H1 (cell line): ENCODE measurements around the gene PFKP. TPM values are rescaled to one million over a fixed set of nuclear protein-coding genes. Genes with fewer than 3 reads are reported as not detected.

Source experiments
- SRF ChIP-seq: IDR thresholded peaks from 2 replicates; pipeline ENCODE4 v1.6.1; 2011; ENCODE audit warnings: mild to moderate bottlenecking, low read depth, low read length, moderate library complexity
- TBP ChIP-seq: IDR thresholded peaks from 2 replicates; pipeline ENCODE4 v1.6.1; 2011; ENCODE audit warnings: low read depth, low read length, improper control_type of control experiment
- polyA plus RNA-seq, 7 experiments: library from polyadenylated mRNA; depleted of rRNA in 3 of 7; stranded (reverse) in 5 of 7; unstranded in 2 of 7; fragments of >200 nt in 5 of 7; fragments of 200-250 nt in 2 of 7; gene quantifications; 1 replicate in 5 of 7; 2 replicates in 1 of 7; 4 replicates in 1 of 7; pipeline versions ENCODE4 v1.2.1 to v1.2.3, GENCODE V29; 2011 to 2013; ENCODE audit warnings: missing spikeins in 2 of 7, mixed read lengths in 2 of 7
- total RNA-seq: library from RNA; stranded (reverse); fragmentation: NEBNext Ultra II Directional; extraction: Animal tissue kit (Norgen Biotek cat#: 25700); gene quantifications from 2 replicates; pipeline ENCODE4 v1.2.1, GENCODE V29; 2021
- TF ChIP-seq, protein P1 (sequence below), 3 experiments: IDR thresholded peaks; 1 replicate in 2 of 3; 2 replicates in 1 of 3; pipeline versions ENCODE4 v1.5.1 to v1.6.1; 2011; ENCODE audit warnings: low read length in 3 of 3, mild to moderate bottlenecking in 3 of 3, inconsistent platforms in 2 of 3, low read depth in 1 of 3, moderate library complexity in 1 of 3; ENCODE audit not compliant: insufficient read depth in 1 of 3; ENCODE audit errors: control extremely low read depth in 1 of 3

PFKP gene
- total and polyA plus RNA-seq, 2 of the 8 experiments (the other 6 are each of a cell fraction or from before 2014, with no cell fraction given), result 51.2 to 128 TPM

GRCh38 chr10:3172081-3172445 lies 104.7 kb downstream of the PFKP start (continued):
- TF ChIP-seq, protein P1, sequence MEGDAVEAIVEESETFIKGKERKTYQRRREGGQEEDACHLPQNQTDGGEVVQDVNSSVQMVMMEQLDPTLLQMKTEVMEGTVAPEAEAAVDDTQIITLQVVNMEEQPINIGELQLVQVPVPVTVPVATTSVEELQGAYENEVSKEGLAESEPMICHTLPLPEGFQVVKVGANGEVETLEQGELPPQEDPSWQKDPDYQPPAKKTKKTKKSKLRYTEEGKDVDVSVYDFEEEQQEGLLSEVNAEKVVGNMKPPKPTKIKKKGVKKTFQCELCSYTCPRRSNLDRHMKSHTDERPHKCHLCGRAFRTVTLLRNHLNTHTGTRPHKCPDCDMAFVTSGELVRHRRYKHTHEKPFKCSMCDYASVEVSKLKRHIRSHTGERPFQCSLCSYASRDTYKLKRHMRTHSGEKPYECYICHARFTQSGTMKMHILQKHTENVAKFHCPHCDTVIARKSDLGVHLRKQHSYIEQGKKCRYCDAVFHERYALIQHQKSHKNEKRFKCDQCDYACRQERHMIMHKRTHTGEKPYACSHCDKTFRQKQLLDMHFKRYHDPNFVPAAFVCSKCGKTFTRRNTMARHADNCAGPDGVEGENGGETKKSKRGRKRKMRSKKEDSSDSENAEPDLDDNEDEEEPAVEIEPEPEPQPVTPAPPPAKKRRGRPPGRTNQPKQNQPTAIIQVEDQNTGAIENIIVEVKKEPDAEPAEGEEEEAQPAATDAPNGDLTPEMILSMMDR (IDR thresholded peaks at IDR 0.05; ENCODE audit: control extremely low read depth in 1 of 3, insufficient read depth in 1 of 3, low read depth in 1 of 3, low read length in 3 of 3), result no peak
- TF ChIP-seq SRF, result no peak
- no peak for TF ChIP-seq TBP
- TF ChIP-seq, all 59 proteins: peak for 0
